ENCODE data around the gene SAPCD2.

SAPCD2 gene

DNA sequence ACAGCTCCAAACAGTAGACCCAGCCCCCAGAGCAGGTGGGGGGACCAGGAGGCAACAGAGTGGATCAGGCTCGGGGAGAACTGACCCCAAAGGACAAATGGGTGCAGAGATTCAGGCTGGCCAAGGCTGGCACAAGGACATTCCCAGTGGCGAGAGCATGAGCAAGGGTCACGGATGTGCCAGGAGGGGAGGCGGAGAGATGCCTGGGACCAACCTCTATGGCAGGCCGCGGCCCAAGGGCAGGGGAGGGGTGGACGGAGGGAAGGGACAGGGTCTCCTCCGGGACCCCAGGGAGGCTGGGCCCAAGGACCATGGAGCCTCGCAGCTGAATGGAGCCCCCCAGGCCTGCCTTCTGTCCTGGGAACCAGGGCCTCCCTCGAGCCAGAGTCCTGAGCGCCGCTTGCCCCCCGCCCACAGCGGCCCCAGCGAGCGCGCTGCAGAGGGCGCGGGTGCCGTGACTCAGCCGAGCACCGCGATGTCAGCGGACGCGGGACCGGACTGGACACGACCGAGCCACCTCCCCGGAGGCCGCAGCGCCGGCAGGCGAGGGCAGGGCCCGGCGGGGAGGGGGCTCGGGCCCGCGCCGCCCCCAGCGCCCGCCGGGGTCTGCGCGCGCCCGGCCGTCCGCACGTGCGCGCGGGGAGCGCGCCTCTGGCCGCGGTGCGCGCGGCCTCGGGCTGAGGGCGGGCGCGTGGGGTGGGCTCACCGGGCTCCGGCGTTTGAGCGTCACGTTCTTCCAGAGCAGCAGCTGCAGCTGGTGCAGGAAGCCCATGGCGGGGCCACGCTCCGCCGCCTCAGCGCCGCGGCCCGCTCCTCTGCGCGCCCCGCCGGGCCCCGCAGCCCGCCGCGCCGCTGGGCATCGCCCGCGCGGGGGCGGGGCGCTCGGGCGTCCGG lies 42.7 kb downstream of the SAPCD2 start, which contains the start of gene ABCA2:
Gene ABCA2, minus strand, starts transcription at position 869 of the 894 bp plus-strand sequence. Its CDS starts 97 bp downstream, at position 772.
- H3K27ac ChIP-seq: peak within 1 kb of the TSS; percentile 64
- peak; percentile 30 for DNase-seq
- H3K9me3 ChIP-seq (ENCODE audit: severe bottlenecking): no peaks in the 10 kb centered on the region
- H3K36me3 ChIP-seq: no peaks in the 10 kb centered on the region
- H3K27me3 ChIP-seq (ENCODE audit: insufficient read depth, low read depth, severe bottlenecking): no peaks in the 10 kb centered on the region
- peak within 1 kb of the TSS; percentile 51 for H3K4me3 ChIP-seq (ENCODE audit: low read depth, low read length)
- TF ChIP-seq, protein P1, sequence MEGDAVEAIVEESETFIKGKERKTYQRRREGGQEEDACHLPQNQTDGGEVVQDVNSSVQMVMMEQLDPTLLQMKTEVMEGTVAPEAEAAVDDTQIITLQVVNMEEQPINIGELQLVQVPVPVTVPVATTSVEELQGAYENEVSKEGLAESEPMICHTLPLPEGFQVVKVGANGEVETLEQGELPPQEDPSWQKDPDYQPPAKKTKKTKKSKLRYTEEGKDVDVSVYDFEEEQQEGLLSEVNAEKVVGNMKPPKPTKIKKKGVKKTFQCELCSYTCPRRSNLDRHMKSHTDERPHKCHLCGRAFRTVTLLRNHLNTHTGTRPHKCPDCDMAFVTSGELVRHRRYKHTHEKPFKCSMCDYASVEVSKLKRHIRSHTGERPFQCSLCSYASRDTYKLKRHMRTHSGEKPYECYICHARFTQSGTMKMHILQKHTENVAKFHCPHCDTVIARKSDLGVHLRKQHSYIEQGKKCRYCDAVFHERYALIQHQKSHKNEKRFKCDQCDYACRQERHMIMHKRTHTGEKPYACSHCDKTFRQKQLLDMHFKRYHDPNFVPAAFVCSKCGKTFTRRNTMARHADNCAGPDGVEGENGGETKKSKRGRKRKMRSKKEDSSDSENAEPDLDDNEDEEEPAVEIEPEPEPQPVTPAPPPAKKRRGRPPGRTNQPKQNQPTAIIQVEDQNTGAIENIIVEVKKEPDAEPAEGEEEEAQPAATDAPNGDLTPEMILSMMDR (IDR thresholded peaks at IDR 0.05; ENCODE audit: low read depth, low read length): no peak

DNA sequence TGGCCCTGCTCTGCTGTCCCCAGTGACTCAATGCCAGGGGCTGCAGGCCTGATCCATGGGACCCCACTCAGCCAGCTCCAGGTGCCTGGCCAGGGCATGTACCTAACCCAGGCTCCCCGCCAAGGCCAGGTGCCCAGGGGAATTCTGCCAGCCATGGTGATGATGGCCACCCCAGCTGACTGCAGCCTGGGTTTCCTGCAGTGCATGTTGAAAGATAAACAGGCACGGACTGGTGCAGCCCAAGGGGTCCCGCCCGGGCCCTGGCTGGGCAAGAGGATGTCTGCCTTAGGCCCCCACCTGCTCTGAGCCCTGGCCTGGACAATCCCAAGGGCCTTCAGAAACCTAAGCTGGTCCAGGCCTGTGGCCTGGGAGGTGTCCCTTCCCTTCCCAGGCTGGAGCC lies 43.5 kb downstream of the SAPCD2 start:
- Histone ChIP-seq H3K4me3 (ENCODE audit: low read depth, low read length) (no peak overlapping the region), H3K36me3 (no peaks in the 10 kb centered on the region), H3K27me3 (ENCODE audit: insufficient read depth, low read depth, severe bottlenecking) (no peaks in the 10 kb centered on the region), H3K9me3 (ENCODE audit: severe bottlenecking) (no peaks in the 10 kb centered on the region), H3K27ac (no peak overlapping the region)
- no peak for DNase-seq
- TF ChIP-seq, protein P1 (IDR thresholded peaks at IDR 0.05; ENCODE audit: low read depth, low read length): no peak

DNA sequence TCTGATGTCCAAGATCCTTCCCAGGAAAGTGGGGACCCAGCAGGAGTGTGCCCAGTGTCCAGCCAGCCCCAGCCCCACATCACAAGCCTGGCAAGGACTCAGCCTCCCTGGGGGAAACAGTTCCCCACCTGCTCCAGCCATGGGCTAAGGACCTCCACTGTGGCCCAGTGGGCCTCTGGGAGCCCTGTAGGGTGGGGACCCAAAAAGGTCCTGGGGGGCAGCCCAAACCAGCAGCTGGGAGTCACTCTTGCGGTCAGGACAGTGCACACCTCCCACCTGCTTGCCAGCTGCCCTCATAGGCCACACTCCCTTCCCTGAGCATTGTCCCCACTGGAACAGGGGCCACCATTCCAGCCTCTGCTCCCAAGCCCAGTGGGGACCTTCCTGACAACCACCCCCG lies 44.0 kb downstream of the SAPCD2 start:
- TF ChIP-seq, protein P1 (IDR thresholded peaks at IDR 0.05; ENCODE audit: low read depth, low read length): no peak
- Histone ChIP-seq H3K27me3 (ENCODE audit: insufficient read depth, low read depth, severe bottlenecking) (no peaks in the 10 kb centered on the region), H3K9me3 (ENCODE audit: severe bottlenecking) (no peaks in the 10 kb centered on the region), H3K36me3 (no peaks in the 10 kb centered on the region), H3K4me3 (ENCODE audit: low read depth, low read length) (no peak overlapping the region), H3K27ac (no peak overlapping the region)
- no peak for DNase-seq

DNA sequence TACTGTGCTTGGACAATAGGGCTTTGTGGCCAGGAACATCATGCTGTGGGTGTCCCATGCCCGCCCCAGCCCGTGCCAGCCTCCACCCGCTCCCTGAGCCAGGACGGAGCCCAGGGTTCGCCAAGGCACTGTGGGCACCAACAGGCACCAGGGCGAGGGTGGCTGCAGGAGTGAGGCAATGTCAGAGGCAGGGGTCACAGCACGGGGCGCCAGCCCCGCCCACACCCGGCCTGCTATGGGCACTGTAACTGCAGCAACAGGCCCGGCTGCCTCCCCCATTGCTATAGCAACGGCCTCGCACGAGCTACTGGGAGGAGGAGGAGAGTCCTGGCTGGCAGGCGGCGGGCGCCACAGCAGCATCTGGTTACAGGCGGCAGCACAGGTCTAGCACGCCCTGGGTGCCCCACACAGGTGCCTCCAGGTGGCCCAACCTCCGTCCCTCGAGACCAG lies 44.8 kb downstream of the SAPCD2 start:
- no peak overlapping the region for H3K27ac ChIP-seq
- H3K4me3 ChIP-seq (ENCODE audit: low read depth, low read length): no peak overlapping the region
- DNase-seq: no peak
- H3K9me3 ChIP-seq (ENCODE audit: severe bottlenecking): no peaks in the 10 kb centered on the region
- no peaks in the 10 kb centered on the region for H3K27me3 ChIP-seq (ENCODE audit: insufficient read depth, low read depth, severe bottlenecking)
- no peaks in the 10 kb centered on the region for H3K36me3 ChIP-seq
- TF ChIP-seq, protein P1 (IDR thresholded peaks at IDR 0.05; ENCODE audit: low read depth, low read length): no peak

DNA sequence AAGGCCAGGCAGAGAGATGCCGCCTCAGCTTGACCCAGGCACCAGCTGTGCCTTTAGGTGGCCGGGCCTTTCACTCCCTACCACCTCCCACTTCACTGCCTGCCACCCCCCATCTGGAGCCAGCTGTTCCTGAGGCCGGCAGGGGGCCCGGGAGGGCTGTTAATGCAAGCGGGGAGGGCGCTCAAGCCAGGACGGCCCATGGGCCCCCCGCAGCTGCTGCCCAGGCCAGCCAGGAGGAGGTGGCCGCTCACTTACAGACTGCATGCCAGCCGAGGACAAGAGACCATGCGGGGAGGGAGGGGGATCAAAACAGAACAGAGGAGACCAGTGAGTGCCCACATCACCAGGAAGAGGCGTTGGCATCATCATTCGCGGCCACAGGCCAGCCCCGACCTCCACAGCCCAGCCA lies 46.8 kb downstream of the SAPCD2 start:
- no peak for DNase-seq
- TF ChIP-seq, protein P1 (IDR thresholded peaks at IDR 0.05; ENCODE audit: low read depth, low read length): no peak
- no peaks in the 10 kb centered on the region for H3K27me3 ChIP-seq (ENCODE audit: insufficient read depth, low read depth, severe bottlenecking)
- H3K27ac ChIP-seq: no peak overlapping the region
- no peaks in the 10 kb centered on the region for H3K9me3 ChIP-seq (ENCODE audit: severe bottlenecking)
- no peak overlapping the region for H3K4me3 ChIP-seq (ENCODE audit: low read depth, low read length)
- H3K36me3 ChIP-seq: no peaks in the 10 kb centered on the region
